T-helper 1 cell (primary cell): Measurements from ENCODE around the gene ST7.
A peak's percentile ranks its signal among the peaks of the same experiment; 100 is the strongest.

ENCODE experiments used
- DNase-seq, 5 donors: peaks; one replicate each; pipeline ENCODE4 v3.0.0-alpha.2; 2012 to 2020

Gene ST7

GRCh38 chr7:117202511-117202910 lies 249.2 kb downstream of the ST7 start:
- no peak for DNase-seq

- no peak for DNase-seq
These were observed 249.9 kb downstream of the ST7 start for GRCh38 chr7:117203205-117203604.

- no peak for DNase-seq
These were observed 252.6 kb downstream of the ST7 start for GRCh38 chr7:117205873-117206272.

GRCh38 chr7:117208257-117208656 lies 255.0 kb downstream of the ST7 start:
- DNase-seq: no peak

- no peak for DNase-seq
These were observed 257.1 kb downstream of the ST7 start for GRCh38 chr7:117210397-117210796.

- DNase-seq: no peak
These were observed 257.6 kb downstream of the ST7 start for GRCh38 chr7:117210908-117211307.

GRCh38 chr7:117211614-117212013 lies 258.3 kb downstream of the ST7 start:
- no peak for DNase-seq

GRCh38 chr7:117212969-117213877 lies 259.9 kb downstream of the ST7 start:
- DNase-seq: peak in 2 of 5 donors; percentile 13 to 42

- no peak for DNase-seq
These were observed 262.7 kb downstream of the ST7 start for GRCh38 chr7:117216010-117216409.

- DNase-seq: no peak
These were observed 263.3 kb downstream of the ST7 start for GRCh38 chr7:117216436-117217069.

GRCh38 chr7:117217106-117218035 lies 264.1 kb downstream of the ST7 start:
- DNase-seq: no peak

- DNase-seq: no peak
These were observed 265.4 kb downstream of the ST7 start for GRCh38 chr7:117218700-117219099.

- DNase-seq: no peak
These were observed 266.2 kb downstream of the ST7 start for GRCh38 chr7:117219485-117219884.

GRCh38 chr7:117220836-117221235 lies 267.5 kb downstream of the ST7 start:
- DNase-seq: no peak

- no peak for DNase-seq
These were observed 272.2 kb downstream of the ST7 start for GRCh38 chr7:117225536-117225935.

GRCh38 chr7:117227091-117227490 lies 273.8 kb downstream of the ST7 start:
- DNase-seq: no peak

GRCh38 chr7:117229350-117229749 lies 276.0 kb downstream of the ST7 start:
- no peak for DNase-seq

- no peak for DNase-seq
These were observed 277.2 kb downstream of the ST7 start for GRCh38 chr7:117230276-117231046.

- DNase-seq: no peak
These were observed 277.7 kb downstream of the ST7 start for GRCh38 chr7:117231047-117231359.

GRCh38 chr7:117237646-117238045 lies 284.3 kb downstream of the ST7 start:
- DNase-seq: no peak

- DNase-seq: no peak
These were observed 285.2 kb downstream of the ST7 start for GRCh38 chr7:117238472-117238871.

- no peak for DNase-seq
These were observed 285.6 kb downstream of the ST7 start for GRCh38 chr7:117238937-117239336.
